HCT116 (cell line): ENCODE data around the gene NEURL4.

ENCODE experiments used
- ELF1 ChIP-seq: IDR thresholded peaks from 2 replicates; pipeline ENCODE4 v1.6.1; 2012; ENCODE audit warnings: low read depth, borderline replicate concordance
- EZH2 ChIP-seq: fragments of 200-600 bp; sonication (generic); IDR thresholded peaks from 2 replicates; pipeline ENCODE4 v1.6.1; 2017; ENCODE audit warnings: antibody characterized with exemption, mixed run types
- EZH2phosphoT487 ChIP-seq: fragments of 200-600 bp; IDR thresholded peaks from 2 replicates; pipeline ENCODE4 v1.6.1; 2018; ENCODE audit warnings: antibody characterized with exemption, borderline replicate concordance
- POLR2A ChIP-seq: IDR thresholded peaks from 2 replicates; pipeline ENCODE4 v1.7.0; 2011; ENCODE audit warnings: borderline replicate concordance; ENCODE audit not compliant: insufficient read depth, insufficient read length; ENCODE audit errors: extremely low read depth
- POLR2AphosphoS5 ChIP-seq: IDR thresholded peaks from 2 replicates; pipeline ENCODE4 v1.6.1; 2011; ENCODE audit warnings: mild to moderate bottlenecking, low read depth, low read length, moderate library complexity
- RAD21 ChIP-seq: IDR thresholded peaks from 2 replicates; pipeline ENCODE4 v1.6.1; 2012; ENCODE audit warnings: low read depth, mild to moderate bottlenecking
- TCF7L2 ChIP-seq: IDR thresholded peaks from 2 replicates; pipeline ENCODE4 v1.7.0; 2011; ENCODE audit warnings: borderline replicate concordance, inconsistent platforms; ENCODE audit not compliant: insufficient read depth, insufficient read length; ENCODE audit errors: extremely low read depth
- ZFX ChIP-seq: fragments of 450-650 bp; IDR thresholded peaks from 2 replicates; pipeline ENCODE4 v1.6.1; 2017
- TF ChIP-seq, protein P1 (sequence below), 3 experiments: fragments of 200-600 bp in 1 of 3; sonication (generic) in 1 of 3; IDR thresholded peaks in 2 of 3; conservative IDR thresholded peaks in 1 of 3; 2 replicates each; pipeline ENCODE4 v1.5.1; 2012 to 2017; ENCODE audit warnings: low read depth in 2 of 3, low read length in 2 of 3, antibody characterized with exemption in 1 of 3, borderline replicate concordance in 1 of 3, control low read depth in 1 of 3, mild to moderate bottlenecking in 1 of 3, mixed read lengths in 1 of 3, mixed run types in 1 of 3, moderate library complexity in 1 of 3; ENCODE audit not compliant: insufficient read depth in 1 of 3
- TF ChIP-seq, protein P2 (sequence below): IDR thresholded peaks from 2 replicates; pipeline ENCODE4 v1.6.1; 2012; ENCODE audit warnings: low read depth
- TF ChIP-seq, protein P3 (sequence below): IDR thresholded peaks from 2 replicates; pipeline ENCODE4 v1.6.1; 2012
- TF ChIP-seq, protein P4 (sequence below): IDR thresholded peaks from 2 replicates; pipeline ENCODE4 v1.6.1; 2012
- TF ChIP-seq, protein P5 (sequence below): IDR thresholded peaks from 2 replicates; pipeline ENCODE4 v1.6.1; 2011; ENCODE audit warnings: mild to moderate bottlenecking, low read length, moderate library complexity; ENCODE audit not compliant: insufficient replicate concordance; ENCODE audit errors: extremely low read depth

DNA sequence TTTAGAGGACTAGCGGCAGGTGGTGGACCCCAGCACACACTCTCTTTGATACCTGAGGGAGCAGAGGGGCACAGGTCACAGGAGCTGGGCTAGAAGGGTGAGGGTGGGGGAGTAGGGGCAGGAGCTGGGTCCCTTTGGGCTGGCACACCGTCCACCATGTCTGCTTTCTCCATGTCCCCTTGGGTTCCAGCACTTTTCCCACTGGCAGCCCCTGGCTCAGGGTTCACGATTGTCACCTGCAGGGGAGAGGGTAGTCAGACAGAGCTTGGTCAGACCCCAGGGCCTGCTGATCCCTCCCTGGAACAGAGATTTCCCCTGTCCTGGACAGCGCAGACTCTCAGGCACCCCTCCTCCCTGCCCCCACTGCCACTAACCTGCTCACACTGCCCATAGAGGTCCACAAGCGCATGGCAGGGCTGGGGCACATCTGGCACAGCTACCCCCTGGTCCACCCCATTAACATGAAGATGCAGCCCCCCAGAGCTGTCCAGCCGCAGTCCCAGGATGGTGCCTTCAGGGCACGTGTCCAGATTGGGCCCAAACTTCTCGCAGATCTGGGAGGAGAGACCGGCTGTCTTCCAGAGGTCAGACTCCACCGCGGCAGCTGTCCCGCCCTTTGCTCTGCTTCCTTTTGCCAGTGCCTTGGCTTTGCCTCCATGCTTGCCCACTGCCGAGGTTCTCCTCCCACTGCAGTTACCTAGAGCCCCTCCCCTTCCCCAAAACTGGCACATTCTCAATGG is 10.8 kb downstream of the NEURL4 start:
- TF ChIP-seq, protein P1, sequence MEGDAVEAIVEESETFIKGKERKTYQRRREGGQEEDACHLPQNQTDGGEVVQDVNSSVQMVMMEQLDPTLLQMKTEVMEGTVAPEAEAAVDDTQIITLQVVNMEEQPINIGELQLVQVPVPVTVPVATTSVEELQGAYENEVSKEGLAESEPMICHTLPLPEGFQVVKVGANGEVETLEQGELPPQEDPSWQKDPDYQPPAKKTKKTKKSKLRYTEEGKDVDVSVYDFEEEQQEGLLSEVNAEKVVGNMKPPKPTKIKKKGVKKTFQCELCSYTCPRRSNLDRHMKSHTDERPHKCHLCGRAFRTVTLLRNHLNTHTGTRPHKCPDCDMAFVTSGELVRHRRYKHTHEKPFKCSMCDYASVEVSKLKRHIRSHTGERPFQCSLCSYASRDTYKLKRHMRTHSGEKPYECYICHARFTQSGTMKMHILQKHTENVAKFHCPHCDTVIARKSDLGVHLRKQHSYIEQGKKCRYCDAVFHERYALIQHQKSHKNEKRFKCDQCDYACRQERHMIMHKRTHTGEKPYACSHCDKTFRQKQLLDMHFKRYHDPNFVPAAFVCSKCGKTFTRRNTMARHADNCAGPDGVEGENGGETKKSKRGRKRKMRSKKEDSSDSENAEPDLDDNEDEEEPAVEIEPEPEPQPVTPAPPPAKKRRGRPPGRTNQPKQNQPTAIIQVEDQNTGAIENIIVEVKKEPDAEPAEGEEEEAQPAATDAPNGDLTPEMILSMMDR (IDR thresholded peaks at IDR 0.05 in 2 of 3, conservative IDR thresholded peaks at IDR 0.05 in 1 of 3; ENCODE audit: borderline replicate concordance in 1 of 3, insufficient read depth in 1 of 3, low read depth in 2 of 3, low read length in 2 of 3), result no peak
- TF ChIP-seq EZH2 (no peak), POLR2A (no peak), RAD21 (no peak), POLR2AphosphoS5 (no peak), TCF7L2 (no peak), EZH2phosphoT487 (no peak), ELF1 (no peak), ZFX (no peak)
- TF ChIP-seq, protein P2, sequence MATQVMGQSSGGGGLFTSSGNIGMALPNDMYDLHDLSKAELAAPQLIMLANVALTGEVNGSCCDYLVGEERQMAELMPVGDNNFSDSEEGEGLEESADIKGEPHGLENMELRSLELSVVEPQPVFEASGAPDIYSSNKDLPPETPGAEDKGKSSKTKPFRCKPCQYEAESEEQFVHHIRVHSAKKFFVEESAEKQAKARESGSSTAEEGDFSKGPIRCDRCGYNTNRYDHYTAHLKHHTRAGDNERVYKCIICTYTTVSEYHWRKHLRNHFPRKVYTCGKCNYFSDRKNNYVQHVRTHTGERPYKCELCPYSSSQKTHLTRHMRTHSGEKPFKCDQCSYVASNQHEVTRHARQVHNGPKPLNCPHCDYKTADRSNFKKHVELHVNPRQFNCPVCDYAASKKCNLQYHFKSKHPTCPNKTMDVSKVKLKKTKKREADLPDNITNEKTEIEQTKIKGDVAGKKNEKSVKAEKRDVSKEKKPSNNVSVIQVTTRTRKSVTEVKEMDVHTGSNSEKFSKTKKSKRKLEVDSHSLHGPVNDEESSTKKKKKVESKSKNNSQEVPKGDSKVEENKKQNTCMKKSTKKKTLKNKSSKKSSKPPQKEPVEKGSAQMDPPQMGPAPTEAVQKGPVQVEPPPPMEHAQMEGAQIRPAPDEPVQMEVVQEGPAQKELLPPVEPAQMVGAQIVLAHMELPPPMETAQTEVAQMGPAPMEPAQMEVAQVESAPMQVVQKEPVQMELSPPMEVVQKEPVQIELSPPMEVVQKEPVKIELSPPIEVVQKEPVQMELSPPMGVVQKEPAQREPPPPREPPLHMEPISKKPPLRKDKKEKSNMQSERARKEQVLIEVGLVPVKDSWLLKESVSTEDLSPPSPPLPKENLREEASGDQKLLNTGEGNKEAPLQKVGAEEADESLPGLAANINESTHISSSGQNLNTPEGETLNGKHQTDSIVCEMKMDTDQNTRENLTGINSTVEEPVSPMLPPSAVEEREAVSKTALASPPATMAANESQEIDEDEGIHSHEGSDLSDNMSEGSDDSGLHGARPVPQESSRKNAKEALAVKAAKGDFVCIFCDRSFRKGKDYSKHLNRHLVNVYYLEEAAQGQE, result no peak
- TF ChIP-seq, protein P3, sequence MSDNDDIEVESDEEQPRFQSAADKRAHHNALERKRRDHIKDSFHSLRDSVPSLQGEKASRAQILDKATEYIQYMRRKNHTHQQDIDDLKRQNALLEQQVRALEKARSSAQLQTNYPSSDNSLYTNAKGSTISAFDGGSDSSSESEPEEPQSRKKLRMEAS, result no peak
- TF ChIP-seq, protein P4, sequence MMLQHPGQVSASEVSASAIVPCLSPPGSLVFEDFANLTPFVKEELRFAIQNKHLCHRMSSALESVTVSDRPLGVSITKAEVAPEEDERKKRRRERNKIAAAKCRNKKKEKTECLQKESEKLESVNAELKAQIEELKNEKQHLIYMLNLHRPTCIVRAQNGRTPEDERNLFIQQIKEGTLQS, result no peak
- TF ChIP-seq, protein P5, sequence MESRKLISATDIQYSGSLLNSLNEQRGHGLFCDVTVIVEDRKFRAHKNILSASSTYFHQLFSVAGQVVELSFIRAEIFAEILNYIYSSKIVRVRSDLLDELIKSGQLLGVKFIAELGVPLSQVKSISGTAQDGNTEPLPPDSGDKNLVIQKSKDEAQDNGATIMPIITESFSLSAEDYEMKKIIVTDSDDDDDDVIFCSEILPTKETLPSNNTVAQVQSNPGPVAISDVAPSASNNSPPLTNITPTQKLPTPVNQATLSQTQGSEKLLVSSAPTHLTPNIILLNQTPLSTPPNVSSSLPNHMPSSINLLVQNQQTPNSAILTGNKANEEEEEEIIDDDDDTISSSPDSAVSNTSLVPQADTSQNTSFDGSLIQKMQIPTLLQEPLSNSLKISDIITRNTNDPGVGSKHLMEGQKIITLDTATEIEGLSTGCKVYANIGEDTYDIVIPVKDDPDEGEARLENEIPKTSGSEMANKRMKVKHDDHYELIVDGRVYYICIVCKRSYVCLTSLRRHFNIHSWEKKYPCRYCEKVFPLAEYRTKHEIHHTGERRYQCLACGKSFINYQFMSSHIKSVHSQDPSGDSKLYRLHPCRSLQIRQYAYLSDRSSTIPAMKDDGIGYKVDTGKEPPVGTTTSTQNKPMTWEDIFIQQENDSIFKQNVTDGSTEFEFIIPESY, result no peak
